ENCODE results near the gene ULBP1.
"Not testable (repeated sequence)": the region's sequence is repeated elsewhere in the genome, so short reads cannot be mapped to it uniquely, and the experiment has no call there.

Gene ULBP1

DNA sequence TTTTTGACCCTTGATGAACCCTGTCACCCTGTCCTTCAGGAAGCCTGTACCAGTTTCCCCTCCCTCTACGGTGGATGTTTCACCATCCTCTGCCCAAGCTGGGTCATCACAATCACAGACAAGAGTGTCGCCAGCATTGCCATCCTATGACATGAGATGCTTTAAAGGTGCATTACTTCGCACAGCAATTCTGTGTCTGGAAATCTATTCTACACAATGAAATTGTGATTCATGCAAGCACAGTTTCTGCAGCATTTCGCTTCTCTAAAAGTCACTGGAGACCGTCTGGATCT lies 24.4 kb upstream of the ULBP1 start:
- Mint-ChIP-seq H3K4me3 (peak overlapping the region; percentile 76), H3K36me3 (ENCODE audit: low read depth) (no peaks in the 10 kb centered on the region), H3K4me1 (ENCODE audit: low read depth) (peaks cover 27% of the 10 kb centered on the region), H3K27ac (peak overlapping the region; percentile 27), H3K9me3 (no peaks in the 10 kb centered on the region), H3K27me3 (ENCODE audit: low read depth) (peaks cover 84% of the 10 kb centered on the region)
- no peak for DNase-seq (ENCODE audit: low spot score)

DNA sequence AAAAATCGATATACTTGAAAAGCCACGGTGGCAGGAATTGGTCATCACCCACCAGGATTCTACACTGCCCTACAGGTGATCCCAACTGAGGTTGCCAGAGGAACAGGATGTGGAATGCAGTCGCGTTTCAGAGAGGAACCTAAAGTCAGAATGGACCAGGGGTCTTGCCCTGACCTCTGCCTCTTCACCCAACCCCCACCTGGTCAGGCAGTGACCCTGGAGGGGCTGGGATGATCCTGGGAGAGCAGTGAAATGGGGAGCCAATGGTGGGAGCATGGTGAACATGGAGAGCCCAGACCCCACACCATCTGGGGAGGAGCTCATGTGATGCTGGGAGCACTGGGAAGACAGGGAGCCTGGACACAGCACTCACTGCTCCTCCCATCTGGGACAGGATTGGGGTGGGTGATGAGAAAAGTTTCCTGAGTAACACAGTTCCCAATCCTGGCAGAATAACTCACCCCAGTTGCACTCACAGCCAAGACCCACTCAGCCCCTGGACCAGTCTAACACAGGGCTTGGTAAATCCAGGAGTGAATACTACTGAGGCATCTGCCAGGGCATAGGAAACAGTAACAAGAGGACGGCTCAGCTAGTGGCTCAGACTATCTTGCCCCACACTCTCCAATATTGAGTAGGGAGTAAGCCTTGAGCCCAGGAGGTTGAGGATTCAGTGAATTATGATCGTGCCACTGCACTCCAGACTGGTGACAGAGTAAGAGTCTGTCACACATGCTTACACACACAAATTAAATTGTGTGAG lies 23.7 kb upstream of the ULBP1 start:
- H3K4me1 Mint-ChIP-seq (ENCODE audit: low read depth): peaks cover 25% of the 10 kb centered on the region
- H3K4me3 Mint-ChIP-seq: peak overlapping the region; percentile 38
- H3K27me3 Mint-ChIP-seq (ENCODE audit: low read depth): peaks cover 77% of the 10 kb centered on the region
- H3K9me3 Mint-ChIP-seq: no peaks in the 10 kb centered on the region
- H3K27ac Mint-ChIP-seq: no peak overlapping the region
- no peaks in the 10 kb centered on the region for H3K36me3 Mint-ChIP-seq (ENCODE audit: low read depth)
- no peak for DNase-seq (ENCODE audit: low spot score)

DNA sequence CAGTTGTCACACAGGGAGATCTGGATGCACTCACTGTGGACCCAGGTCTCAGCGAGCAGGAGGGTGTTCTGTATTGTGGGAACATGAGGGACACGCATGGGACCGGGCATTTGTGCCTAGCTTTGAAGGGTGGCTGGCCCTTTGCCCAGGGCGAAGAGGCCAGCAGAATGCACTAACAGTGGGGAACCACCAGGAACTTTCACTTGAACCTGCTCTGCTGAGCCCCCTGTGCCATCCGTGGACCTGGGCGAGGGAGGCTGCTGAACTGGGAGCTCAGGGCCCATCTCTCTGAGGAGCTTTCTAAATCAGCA lies 23.1 kb upstream of the ULBP1 start:
- Mint-ChIP-seq H3K27ac (no peak overlapping the region), H3K4me1 (ENCODE audit: low read depth) (peaks cover 25% of the 10 kb centered on the region), H3K36me3 (ENCODE audit: low read depth) (no peaks in the 10 kb centered on the region), H3K4me3 (peak overlapping the region; percentile 38), H3K27me3 (ENCODE audit: low read depth) (peaks cover 76% of the 10 kb centered on the region), H3K9me3 (no peaks in the 10 kb centered on the region)
- DNase-seq (ENCODE audit: low spot score): no peak

DNA sequence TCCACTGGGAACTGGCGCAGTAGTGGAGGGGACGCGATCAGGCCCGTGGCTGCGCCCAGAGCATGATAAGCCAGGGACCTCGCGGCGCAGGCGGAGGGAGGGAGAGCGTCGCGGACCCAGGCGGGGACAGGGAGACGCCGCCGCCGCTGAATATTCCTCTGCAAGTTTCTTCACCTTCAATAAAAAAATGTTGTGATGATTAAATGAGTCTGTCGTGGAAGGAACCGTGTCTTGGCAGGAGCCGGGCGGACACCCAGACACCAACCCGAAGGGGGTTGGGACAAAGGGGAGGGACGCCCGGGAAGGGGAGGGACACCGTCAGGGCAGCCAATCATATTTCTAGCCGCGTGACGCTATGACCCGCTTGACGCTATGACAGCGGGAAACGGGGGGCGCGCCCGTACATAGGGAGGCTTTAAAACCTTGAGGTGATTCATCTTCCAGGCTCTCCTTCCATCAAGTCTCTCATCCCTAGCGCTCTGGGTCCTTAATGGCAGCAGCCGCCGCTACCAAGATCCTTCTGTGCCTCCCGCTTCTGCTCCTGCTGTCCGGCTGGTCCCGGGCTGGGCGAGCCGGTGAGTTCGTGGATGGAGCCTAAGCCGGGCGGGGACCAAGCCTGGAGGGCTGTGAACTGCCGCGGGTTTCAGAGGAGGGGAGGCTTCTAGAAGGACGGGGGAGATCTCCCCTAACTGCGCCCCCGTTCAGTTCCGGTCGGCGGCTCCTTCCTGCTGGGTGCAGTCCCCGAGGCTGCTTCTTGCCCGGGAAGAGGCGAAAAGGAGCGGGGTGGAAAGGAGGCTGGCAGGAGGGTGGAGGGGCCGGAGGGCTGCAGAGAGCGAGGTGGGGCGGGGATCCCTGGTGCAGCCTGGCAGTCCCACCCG lies 21.9 kb upstream of the ULBP1 start, which contains the start of gene ULBP2:
TSS of gene ULBP2 (plus strand) at position 432 of the 878 bp plus-strand sequence. CDS start at position 491, 59 bp downstream.
- H3K4me1 Mint-ChIP-seq (ENCODE audit: low read depth): peaks cover 25% of the 10 kb centered on the region
- H3K27ac Mint-ChIP-seq: peak within 1 kb of the TSS; percentile 63
- H3K4me3 Mint-ChIP-seq: peak within 1 kb of the TSS; percentile 89
- H3K9me3 Mint-ChIP-seq: no peaks in the 10 kb centered on the region
- no peaks in the 10 kb centered on the region for H3K36me3 Mint-ChIP-seq (ENCODE audit: low read depth)
- peaks cover 71% of the 10 kb centered on the region for H3K27me3 Mint-ChIP-seq (ENCODE audit: low read depth)
- DNase-seq (ENCODE audit: low spot score): peak; percentile 81

DNA sequence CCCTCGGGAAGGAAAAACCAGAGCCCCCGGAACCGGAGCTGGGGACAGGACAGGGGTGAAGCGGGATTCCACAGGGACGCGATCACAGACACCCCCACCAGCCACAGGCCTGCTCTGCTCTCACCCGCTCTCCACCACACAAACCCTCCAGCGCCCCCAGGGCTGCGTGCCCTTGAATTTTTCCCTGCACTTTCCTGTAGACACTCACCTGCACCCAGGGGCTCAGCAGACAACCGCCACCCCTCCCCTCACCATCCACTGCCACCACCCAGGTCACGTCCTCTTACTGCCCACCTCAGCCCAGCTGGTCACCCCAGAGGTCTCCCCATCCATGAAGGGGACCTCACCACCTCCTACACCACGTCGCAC lies 21.3 kb upstream of the ULBP1 start:
- DNase-seq (ENCODE audit: low spot score): no peak
- H3K27ac Mint-ChIP-seq: no peak overlapping the region
- H3K9me3 Mint-ChIP-seq: no peaks in the 10 kb centered on the region
- H3K36me3 Mint-ChIP-seq (ENCODE audit: low read depth): no peaks in the 10 kb centered on the region
- peak overlapping the region; percentile 89 for H3K4me3 Mint-ChIP-seq
- peaks cover 66% of the 10 kb centered on the region for H3K27me3 Mint-ChIP-seq (ENCODE audit: low read depth)
- peaks cover 25% of the 10 kb centered on the region for H3K4me1 Mint-ChIP-seq (ENCODE audit: low read depth)

DNA sequence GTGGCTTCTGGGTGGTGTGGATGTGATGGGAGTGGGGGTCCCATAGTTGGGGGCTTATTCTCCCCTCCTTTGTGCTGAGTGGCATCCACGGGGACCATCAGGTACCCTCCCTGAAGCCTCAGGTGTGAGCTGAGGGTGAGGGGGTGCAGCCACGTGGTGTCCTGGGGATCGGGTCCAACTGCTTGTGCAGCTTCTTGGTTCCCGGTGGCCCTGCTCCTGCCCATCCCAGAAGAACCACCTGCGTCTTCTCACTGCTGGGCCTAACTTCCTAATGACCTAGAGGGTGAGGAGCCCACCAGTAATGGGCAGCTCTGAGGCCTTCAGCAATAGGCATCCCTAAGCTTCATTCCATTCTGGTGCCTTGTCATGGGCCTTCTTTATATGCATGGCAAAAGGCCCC lies 20.4 kb upstream of the ULBP1 start:
- not testable (repeated sequence) for H3K36me3 Mint-ChIP-seq (ENCODE audit: low read depth); H3K9me3 Mint-ChIP-seq; H3K27ac Mint-ChIP-seq; DNase-seq (ENCODE audit: low spot score)
- H3K4me1 Mint-ChIP-seq (ENCODE audit: low read depth): peaks cover 25% of the 10 kb centered on the region
- peaks cover 66% of the 10 kb centered on the region for H3K27me3 Mint-ChIP-seq (ENCODE audit: low read depth)
- peak overlapping the region; percentile 36 for H3K4me3 Mint-ChIP-seq

DNA sequence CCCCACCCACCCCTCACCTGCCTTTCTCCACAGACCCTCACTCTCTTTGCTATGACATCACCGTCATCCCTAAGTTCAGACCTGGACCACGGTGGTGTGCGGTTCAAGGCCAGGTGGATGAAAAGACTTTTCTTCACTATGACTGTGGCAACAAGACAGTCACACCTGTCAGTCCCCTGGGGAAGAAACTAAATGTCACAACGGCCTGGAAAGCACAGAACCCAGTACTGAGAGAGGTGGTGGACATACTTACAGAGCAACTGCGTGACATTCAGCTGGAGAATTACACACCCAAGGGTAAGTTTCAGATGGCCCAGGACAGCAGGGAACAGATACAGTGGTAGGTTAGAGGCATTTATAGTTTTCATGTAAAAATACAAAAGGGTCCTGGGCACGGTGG lies 18.5 kb upstream of the ULBP1 start:
- not testable (repeated sequence) for DNase-seq (ENCODE audit: low spot score); H3K4me3 Mint-ChIP-seq; H3K9me3 Mint-ChIP-seq; H3K36me3 Mint-ChIP-seq (ENCODE audit: low read depth); H3K27ac Mint-ChIP-seq
- Mint-ChIP-seq H3K4me1 (ENCODE audit: low read depth) (peaks cover 13% of the 10 kb centered on the region), H3K27me3 (ENCODE audit: low read depth) (peaks cover 68% of the 10 kb centered on the region)

DNA sequence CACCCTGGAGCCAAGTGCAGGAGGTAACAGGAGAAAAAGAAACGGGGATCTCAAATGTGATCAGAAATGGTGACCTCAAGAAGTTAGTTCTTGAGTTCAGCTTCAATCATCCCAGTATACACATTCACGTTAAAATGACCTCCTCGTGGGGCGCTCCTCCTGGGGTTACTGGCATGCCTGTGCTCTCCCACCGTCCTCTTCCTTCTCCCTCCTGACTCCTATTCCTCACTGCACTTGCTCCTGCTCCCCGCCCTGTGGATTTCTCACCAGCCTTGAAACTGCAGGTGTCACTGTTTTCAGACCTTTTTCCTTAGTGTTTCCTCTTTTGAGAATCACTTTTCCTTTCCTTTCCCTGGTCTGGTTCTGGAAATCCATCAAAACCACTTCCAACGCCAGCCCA lies 17.1 kb upstream of the ULBP1 start:
- not testable (repeated sequence) for H3K4me1 Mint-ChIP-seq (ENCODE audit: low read depth); H3K4me3 Mint-ChIP-seq; H3K9me3 Mint-ChIP-seq; H3K27ac Mint-ChIP-seq; DNase-seq (ENCODE audit: low spot score); H3K36me3 Mint-ChIP-seq (ENCODE audit: low read depth)
- H3K27me3 Mint-ChIP-seq (ENCODE audit: low read depth): peaks cover 69% of the 10 kb centered on the region

DNA sequence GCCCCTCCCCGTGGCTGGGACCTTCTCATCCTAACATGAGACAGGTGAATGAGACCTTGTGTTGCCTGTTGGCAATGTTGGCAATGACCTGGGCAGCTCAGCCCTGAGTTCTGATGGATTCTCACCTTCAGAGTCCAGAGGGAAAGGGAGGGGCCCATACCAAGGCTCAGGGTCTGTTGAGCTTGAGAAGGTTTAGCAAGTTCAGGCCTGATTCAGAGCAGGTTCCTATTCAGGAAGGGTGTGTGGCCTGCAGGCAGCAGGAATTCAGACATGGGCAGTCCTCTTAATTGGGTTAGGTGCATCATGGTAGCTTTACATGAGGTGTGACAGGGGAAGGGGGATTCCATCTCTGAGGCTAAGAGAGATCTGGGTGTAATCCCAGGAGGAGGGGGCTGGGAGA lies 16.2 kb upstream of the ULBP1 start:
- not testable (repeated sequence) for H3K4me1 Mint-ChIP-seq (ENCODE audit: low read depth); H3K4me3 Mint-ChIP-seq; H3K36me3 Mint-ChIP-seq (ENCODE audit: low read depth); H3K9me3 Mint-ChIP-seq; H3K27ac Mint-ChIP-seq; DNase-seq (ENCODE audit: low spot score)
- peaks cover 71% of the 10 kb centered on the region for H3K27me3 Mint-ChIP-seq (ENCODE audit: low read depth)

DNA sequence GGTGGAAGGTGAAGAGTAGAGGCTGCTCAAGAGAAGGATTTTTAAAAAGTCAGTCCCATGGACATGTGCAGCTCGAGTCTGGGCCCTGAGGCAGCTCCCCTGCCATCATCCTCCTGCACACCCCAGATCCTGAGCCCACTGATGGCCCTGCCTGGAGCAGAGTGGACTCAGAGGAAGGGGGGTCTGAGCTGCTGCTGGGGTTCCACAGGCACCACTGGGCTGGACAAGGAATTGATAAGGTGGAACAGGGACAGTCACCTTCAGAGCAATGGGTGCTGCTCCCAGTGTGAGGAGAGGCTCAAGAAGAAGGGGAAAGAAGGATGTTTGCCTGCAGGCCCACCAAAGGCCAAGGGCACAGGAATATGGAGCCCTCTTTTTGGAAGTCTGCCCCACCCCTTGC lies 15.7 kb upstream of the ULBP1 start:
- Mint-ChIP-seq H3K36me3 (ENCODE audit: low read depth) (no peaks in the 10 kb centered on the region), H3K27ac (no peak overlapping the region), H3K27me3 (ENCODE audit: low read depth) (peaks cover 71% of the 10 kb centered on the region), H3K4me3 (no peak overlapping the region), H3K4me1 (ENCODE audit: low read depth) (no peaks in the 10 kb centered on the region), H3K9me3 (no peaks in the 10 kb centered on the region)
- no peak for DNase-seq (ENCODE audit: low spot score)

DNA sequence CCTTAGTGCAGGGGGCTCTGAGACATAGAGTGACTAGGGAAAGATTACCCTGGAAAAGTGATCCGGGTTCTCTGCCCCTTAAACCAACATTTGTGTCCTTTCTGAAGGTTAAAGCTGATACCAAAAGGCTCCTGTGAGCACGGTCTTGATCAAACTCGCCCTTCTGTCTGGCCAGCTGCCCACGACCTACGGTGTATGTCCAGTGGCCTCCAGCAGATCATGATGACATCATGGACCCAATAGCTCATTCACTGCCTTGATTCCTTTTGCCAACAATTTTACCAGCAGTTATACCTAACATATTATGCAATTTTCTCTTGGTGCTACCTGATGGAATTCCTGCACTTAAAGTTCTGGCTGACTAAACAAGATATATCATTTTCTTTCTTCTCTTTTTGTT lies 15.1 kb upstream of the ULBP1 start:
- peaks cover 3% of the 10 kb centered on the region for H3K4me1 Mint-ChIP-seq (ENCODE audit: low read depth)
- peaks cover 73% of the 10 kb centered on the region for H3K27me3 Mint-ChIP-seq (ENCODE audit: low read depth)
- no peak overlapping the region for H3K27ac Mint-ChIP-seq
- H3K9me3 Mint-ChIP-seq: no peaks in the 10 kb centered on the region
- H3K36me3 Mint-ChIP-seq (ENCODE audit: low read depth): no peaks in the 10 kb centered on the region
- H3K4me3 Mint-ChIP-seq: no peak overlapping the region
- no peak for DNase-seq (ENCODE audit: low spot score)

DNA sequence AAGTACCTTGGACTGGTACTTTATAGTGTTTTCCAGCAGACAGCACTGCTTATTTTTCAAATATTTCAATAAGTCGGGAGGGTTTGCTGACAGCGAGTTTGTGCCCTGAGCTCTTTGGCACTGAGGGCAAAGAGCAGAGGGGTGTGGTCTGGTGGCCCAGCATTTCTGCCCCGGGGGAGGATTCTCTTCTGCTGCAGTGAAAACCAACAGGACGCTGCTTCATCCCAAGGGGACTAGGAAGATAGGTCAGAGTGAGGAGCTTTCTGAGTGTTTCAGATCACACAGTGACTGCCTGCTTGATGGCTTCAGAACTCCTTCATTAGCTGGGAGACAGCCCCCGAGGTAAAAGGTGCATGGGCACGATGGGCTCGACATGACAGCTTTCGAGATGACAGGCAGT lies 13.3 kb upstream of the ULBP1 start:
- Mint-ChIP-seq H3K27ac (no peak overlapping the region), H3K4me1 (ENCODE audit: low read depth) (peaks cover 8% of the 10 kb centered on the region), H3K9me3 (no peaks in the 10 kb centered on the region), H3K27me3 (ENCODE audit: low read depth) (peaks cover 76% of the 10 kb centered on the region), H3K4me3 (no peak overlapping the region), H3K36me3 (ENCODE audit: low read depth) (no peaks in the 10 kb centered on the region)
- no peak for DNase-seq (ENCODE audit: low spot score)

DNA sequence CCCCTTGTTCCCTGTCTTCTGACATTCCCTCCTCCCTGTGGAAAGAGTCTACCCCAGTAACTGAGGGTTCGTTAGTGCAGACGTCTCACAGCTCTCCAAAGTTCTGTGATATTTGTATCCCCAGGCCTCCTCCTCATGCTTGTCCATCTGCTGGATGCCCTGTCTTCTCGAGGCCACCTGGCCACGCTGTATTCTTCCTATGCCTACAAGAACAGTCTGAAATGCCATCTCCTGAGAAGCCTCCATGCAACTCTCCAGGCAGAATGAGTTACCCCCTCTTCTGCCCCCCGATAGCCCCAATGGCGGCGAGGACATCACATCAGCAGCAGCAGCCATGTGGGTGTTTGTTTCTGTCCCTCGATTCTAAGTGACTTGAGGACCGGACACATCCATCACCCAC lies 12.6 kb upstream of the ULBP1 start:
- Mint-ChIP-seq H3K27me3 (ENCODE audit: low read depth) (peaks cover 81% of the 10 kb centered on the region), H3K4me3 (no peak overlapping the region), H3K27ac (no peak overlapping the region), H3K36me3 (ENCODE audit: low read depth) (no peaks in the 10 kb centered on the region), H3K4me1 (ENCODE audit: low read depth) (peaks cover 9% of the 10 kb centered on the region), H3K9me3 (no peaks in the 10 kb centered on the region)
- no peak for DNase-seq (ENCODE audit: low spot score)

DNA sequence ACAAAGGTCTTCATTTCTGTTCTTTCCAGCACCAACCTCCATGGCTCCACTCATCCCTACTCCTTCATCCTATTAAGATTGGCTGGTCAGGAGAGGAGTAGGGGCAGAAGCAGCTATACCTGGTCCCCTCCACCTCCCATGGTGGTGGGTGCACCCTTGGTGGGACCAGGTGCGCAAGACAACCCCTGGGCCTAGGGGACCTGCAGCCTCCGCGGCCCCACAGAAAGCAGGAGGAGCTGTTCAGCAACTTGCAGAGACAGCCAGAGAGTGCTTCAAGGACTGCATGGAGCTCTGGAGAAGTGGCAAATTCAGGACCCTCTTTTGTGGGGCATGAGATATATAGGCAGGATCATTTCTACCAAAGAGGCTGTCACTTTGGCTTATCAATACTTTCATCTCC lies 12.1 kb upstream of the ULBP1 start:
- no peak overlapping the region for H3K27ac Mint-ChIP-seq
- DNase-seq (ENCODE audit: low spot score): no peak
- H3K4me1 Mint-ChIP-seq (ENCODE audit: low read depth): peaks cover 11% of the 10 kb centered on the region
- H3K27me3 Mint-ChIP-seq (ENCODE audit: low read depth): peaks cover 79% of the 10 kb centered on the region
- no peaks in the 10 kb centered on the region for H3K36me3 Mint-ChIP-seq (ENCODE audit: low read depth)
- H3K4me3 Mint-ChIP-seq: no peak overlapping the region
- no peaks in the 10 kb centered on the region for H3K9me3 Mint-ChIP-seq
